ENCODE results near the gene ENPP3.

ENPP3 gene

GRCh38 chr6:131636880-131637792, at the start of gene ENPP3:
Gene ENPP3 (plus strand): TSS chr6:131637302. CDS start chr6:131637385, 83 bp downstream.
- no peak for DNase-seq (ENCODE audit: low spot score)

GRCh38 chr6:131587909-131588308, 49.2 kb upstream of the ENPP3 start:
- DNase-seq (ENCODE audit: low spot score) = no peak

- no peak for DNase-seq (ENCODE audit: low spot score)
Measured at GRCh38 chr6:131588643-131589042, 48.5 kb upstream of the ENPP3 start.

GRCh38 chr6:131592935-131593334, 44.2 kb upstream of the ENPP3 start:
- DNase-seq (ENCODE audit: low spot score) = no peak

- DNase-seq (ENCODE audit: low spot score) = no peak
Measured at GRCh38 chr6:131594074-131594473, 43.0 kb upstream of the ENPP3 start.

- DNase-seq (ENCODE audit: low spot score) = peak; percentile 9
Measured at GRCh38 chr6:131597446-131597845, 39.7 kb upstream of the ENPP3 start.

GRCh38 chr6:131600716-131601115, 36.4 kb upstream of the ENPP3 start:
- DNase-seq (ENCODE audit: low spot score) = peak; percentile 73

GRCh38 chr6:131602781-131603312, 34.3 kb upstream of the ENPP3 start:
- no peak for DNase-seq (ENCODE audit: low spot score)

- no peak for DNase-seq (ENCODE audit: low spot score)
Measured at GRCh38 chr6:131613296-131613925, 23.7 kb upstream of the ENPP3 start.

GRCh38 chr6:131615275-131615674, 21.8 kb upstream of the ENPP3 start:
- DNase-seq (ENCODE audit: low spot score) = no peak

- peak; percentile 90 for DNase-seq (ENCODE audit: low spot score)
Measured at GRCh38 chr6:131627724-131628682, 9.1 kb upstream of the ENPP3 start, which contains the start of gene MED23. Gene MED23 (minus strand): TSS chr6:131628242. CDS start chr6:131628049, 193 bp downstream.

GRCh38 chr6:131628726-131629125, 8.4 kb upstream of the ENPP3 start:
- peak; percentile 30 for DNase-seq (ENCODE audit: low spot score)

- peak; percentile 19 for DNase-seq (ENCODE audit: low spot score)
Measured at GRCh38 chr6:131629651-131630050, 7.5 kb upstream of the ENPP3 start.

GRCh38 chr6:131631625-131632289, 5.3 kb upstream of the ENPP3 start:
- no peak for DNase-seq (ENCODE audit: low spot score)

- no peak for DNase-seq (ENCODE audit: low spot score)
Measured at GRCh38 chr6:131635384-131636340, 1.4 kb upstream of the ENPP3 start.

GRCh38 chr6:131638013-131638412, 911 bp downstream of the ENPP3 start:
- DNase-seq (ENCODE audit: low spot score) = no peak

GRCh38 chr6:131640100-131640499, 3.0 kb downstream of the ENPP3 start:
- DNase-seq (ENCODE audit: low spot score) = no peak

- DNase-seq (ENCODE audit: low spot score) = no peak
Measured at GRCh38 chr6:131640576-131640975, 3.5 kb downstream of the ENPP3 start.

- no peak for DNase-seq (ENCODE audit: low spot score)
Measured at GRCh38 chr6:131641554-131641953, 4.5 kb downstream of the ENPP3 start.

- DNase-seq (ENCODE audit: low spot score) = no peak
Measured at GRCh38 chr6:131642565-131642964, 5.5 kb downstream of the ENPP3 start.

Data from pons (tissue), 1 donor.